Esophagus muscularis mucosa (tissue), 4 donors: ENCODE results near the gene MPPED1.

Experiments
- EP300 ChIP-seq: sonication (generic); formaldehyde crosslinking; IDR thresholded peaks from one replicate; pipeline ENCODE4 v1.6.1; 2017; ENCODE audit warnings: antibody characterized with exemption
- POLR2A ChIP-seq: fragments of 450-650 bp; IDR thresholded peaks from one replicate; pipeline ENCODE4 v1.6.1; 2017; ENCODE audit warnings: antibody characterized with exemption, moderate library complexity, mild to moderate bottlenecking, low read depth
- POLR2AphosphoS5 ChIP-seq, 2 donors: sonication (generic); formaldehyde crosslinking; IDR thresholded peaks; one replicate each; pipeline ENCODE4 v1.6.1; 2017; ENCODE audit warnings: antibody characterized with exemption in 2 of 2
- TF ChIP-seq, protein P1 (sequence below), 3 experiments: fragments of 200-600 bp in 2 of 3; fragments of 450-650 bp in 1 of 3; sonication (generic) in 2 of 3; IDR thresholded peaks; one replicate each; pipeline ENCODE4 v1.5.1; 2017 to 2019; ENCODE audit warnings: antibody characterized with exemption in 3 of 3, mild to moderate bottlenecking in 2 of 3, moderate library complexity in 1 of 3

DNA sequence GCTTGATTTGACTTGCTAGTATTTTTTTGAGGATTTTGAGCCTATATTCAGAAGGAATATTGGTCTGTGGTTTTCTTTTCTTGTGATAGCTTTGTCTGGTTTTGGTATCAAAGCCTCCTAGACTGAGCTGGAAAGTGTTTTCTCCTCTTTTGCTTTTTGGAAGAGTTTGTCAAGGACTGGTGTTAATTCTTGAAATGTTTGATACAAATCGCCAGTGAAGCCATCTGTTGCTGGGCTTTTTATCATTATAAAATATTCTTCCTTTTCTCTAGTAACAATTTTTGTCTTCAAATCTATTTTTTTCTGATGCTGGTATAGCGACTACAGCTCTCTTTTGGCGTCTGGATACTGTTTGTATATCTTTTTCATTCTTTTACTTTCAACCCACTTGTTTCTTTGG, 45.2 kb downstream of the MPPED1 start:
- no peak for TF ChIP-seq POLR2A
- TF ChIP-seq, protein P1, sequence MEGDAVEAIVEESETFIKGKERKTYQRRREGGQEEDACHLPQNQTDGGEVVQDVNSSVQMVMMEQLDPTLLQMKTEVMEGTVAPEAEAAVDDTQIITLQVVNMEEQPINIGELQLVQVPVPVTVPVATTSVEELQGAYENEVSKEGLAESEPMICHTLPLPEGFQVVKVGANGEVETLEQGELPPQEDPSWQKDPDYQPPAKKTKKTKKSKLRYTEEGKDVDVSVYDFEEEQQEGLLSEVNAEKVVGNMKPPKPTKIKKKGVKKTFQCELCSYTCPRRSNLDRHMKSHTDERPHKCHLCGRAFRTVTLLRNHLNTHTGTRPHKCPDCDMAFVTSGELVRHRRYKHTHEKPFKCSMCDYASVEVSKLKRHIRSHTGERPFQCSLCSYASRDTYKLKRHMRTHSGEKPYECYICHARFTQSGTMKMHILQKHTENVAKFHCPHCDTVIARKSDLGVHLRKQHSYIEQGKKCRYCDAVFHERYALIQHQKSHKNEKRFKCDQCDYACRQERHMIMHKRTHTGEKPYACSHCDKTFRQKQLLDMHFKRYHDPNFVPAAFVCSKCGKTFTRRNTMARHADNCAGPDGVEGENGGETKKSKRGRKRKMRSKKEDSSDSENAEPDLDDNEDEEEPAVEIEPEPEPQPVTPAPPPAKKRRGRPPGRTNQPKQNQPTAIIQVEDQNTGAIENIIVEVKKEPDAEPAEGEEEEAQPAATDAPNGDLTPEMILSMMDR (IDR thresholded peaks at IDR 0.05) = no peak
- no peak for TF ChIP-seq POLR2AphosphoS5 (IDR thresholded peaks at IDR 0.05)
- no peak for TF ChIP-seq EP300
